ENCODE results near the gene SRL. TPM values are rescaled to one million over a fixed set of nuclear protein-coding genes. Genes with fewer than 3 reads are reported as not detected.
A peak's percentile ranks its signal among the peaks of the same experiment; 100 is the strongest.

Gene SRL
- total and polyA plus RNA-seq, 2 of the 13 experiments (the other 11 are each of a cell fraction or from before 2014, with no cell fraction given) = 0.05 TPM; not detected in 1

DNA sequence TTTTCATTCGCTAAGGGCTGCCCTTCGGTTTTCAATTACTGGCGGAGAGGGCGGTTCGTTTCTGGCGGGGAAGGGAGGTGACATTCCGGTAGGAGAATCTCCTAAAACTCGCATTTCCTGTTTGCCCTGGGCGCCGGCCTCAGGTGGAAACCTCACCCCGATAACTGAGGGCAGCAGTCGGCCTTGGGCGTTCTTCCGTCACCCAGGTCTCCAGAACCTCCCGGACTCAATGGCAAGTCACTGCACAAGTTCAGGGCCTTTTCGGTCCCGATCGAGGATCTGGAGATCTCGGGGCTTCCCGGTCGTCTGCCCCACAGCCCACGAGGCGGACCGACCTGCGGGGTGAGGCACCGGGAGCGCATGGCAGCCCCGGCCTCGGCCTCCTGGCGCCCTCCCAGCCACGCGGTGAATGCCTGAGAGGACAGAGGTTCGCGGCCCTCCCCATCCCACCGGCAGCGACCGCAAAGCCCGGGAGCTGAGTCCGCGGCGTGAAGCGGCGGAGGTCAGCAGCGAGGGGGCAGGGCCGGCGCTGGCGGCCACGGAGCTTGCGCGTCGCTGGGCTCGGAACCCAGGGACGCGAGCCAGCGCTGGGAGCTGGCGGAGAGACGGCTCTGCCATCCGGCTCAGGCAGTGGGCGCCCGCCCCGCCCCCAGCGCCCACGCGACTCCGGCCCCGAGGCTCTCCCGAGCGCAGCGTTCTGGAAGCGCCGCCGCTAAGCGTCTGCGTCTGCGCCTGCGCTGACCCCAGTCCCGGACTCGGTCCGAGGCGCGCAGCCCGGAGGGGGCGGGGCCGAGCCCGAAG lies 58.4 kb downstream of the SRL start (continued):
- no peak for TF ChIP-seq NCOR1 (IDR thresholded peaks at IDR 0.05; ENCODE audit: borderline replicate concordance, low read length)
- peak; percentile 24 for TF ChIP-seq IKZF4 (CRISPR knock-in tag; IDR thresholded peaks at IDR 0.05; ENCODE audit: borderline replicate concordance, low read depth, not compliant biosample characterization)
- TF ChIP-seq ZNF292 (CRISPR knock-in tag; IDR thresholded peaks at IDR 0.05; ENCODE audit: borderline replicate concordance, low read depth) = no peak
- no peak for TF ChIP-seq ZNF775 (CRISPR knock-in tag; IDR thresholded peaks at IDR 0.05; ENCODE audit: borderline replicate concordance)
- TF ChIP-seq, protein P1, sequence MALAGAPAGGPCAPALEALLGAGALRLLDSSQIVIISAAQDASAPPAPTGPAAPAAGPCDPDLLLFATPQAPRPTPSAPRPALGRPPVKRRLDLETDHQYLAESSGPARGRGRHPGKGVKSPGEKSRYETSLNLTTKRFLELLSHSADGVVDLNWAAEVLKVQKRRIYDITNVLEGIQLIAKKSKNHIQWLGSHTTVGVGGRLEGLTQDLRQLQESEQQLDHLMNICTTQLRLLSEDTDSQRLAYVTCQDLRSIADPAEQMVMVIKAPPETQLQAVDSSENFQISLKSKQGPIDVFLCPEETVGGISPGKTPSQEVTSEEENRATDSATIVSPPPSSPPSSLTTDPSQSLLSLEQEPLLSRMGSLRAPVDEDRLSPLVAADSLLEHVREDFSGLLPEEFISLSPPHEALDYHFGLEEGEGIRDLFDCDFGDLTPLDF (CRISPR knock-in tag; IDR thresholded peaks at IDR 0.05) = no peak
- TF ChIP-seq TBX2 (CRISPR knock-in tag; IDR thresholded peaks at IDR 0.05; ENCODE audit: borderline replicate concordance) = no peak; the same call in 1 of the 2 replicates
- TF ChIP-seq, protein P2, sequence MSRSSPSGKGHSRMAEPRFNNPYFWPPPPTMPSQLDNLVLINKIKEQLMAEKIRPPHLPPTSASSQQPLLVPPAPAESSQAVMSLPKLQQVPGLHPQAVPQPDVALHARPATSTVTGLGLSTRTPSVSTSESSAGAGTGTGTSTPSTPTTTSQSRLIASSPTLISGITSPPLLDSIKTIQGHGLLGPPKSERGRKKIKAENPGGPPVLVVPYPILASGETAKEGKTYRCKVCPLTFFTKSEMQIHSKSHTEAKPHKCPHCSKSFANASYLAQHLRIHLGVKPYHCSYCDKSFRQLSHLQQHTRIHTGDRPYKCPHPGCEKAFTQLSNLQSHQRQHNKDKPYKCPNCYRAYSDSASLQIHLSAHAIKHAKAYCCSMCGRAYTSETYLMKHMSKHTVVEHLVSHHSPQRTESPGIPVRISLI (CRISPR knock-in tag; IDR thresholded peaks at IDR 0.05; ENCODE audit: borderline replicate concordance) = no peak; the same call in 1 of the 2 replicates
- peak; percentile 93 for TF ChIP-seq PTBP1 (IDR thresholded peaks at IDR 0.05; ENCODE audit: low read depth, low read length, poor library complexity, severe bottlenecking)
- TF ChIP-seq PHB2 (IDR thresholded peaks at IDR 0.05; ENCODE audit: partially characterized antibody) = no peak
- peak; percentile 61; the same call in 1 of the 2 replicates for TF ChIP-seq RAD21 (CRISPR knock-in tag; IDR thresholded peaks at IDR 0.05)
- TF ChIP-seq ZNF317 (CRISPR knock-in tag; IDR thresholded peaks at IDR 0.05) = no peak
- TF ChIP-seq ZNF24 (IDR thresholded peaks at IDR 0.05) = no peak
- peak; percentile 72 for TF ChIP-seq THAP11 (CRISPR knock-in tag; IDR thresholded peaks at IDR 0.05)
- TF ChIP-seq ZNF430 (CRISPR knock-in tag; IDR thresholded peaks at IDR 0.05) = no peak
- TF ChIP-seq TP53 (CRISPR knock-in tag; conservative IDR thresholded peaks at IDR 0.05) = no peak
- TF ChIP-seq ZNF230 (CRISPR knock-in tag; IDR thresholded peaks at IDR 0.05) = no peak
- TF ChIP-seq ZNF670 (CRISPR knock-in tag; IDR thresholded peaks at IDR 0.05; ENCODE audit: borderline replicate concordance) = no peak
- TF ChIP-seq, protein P3, sequence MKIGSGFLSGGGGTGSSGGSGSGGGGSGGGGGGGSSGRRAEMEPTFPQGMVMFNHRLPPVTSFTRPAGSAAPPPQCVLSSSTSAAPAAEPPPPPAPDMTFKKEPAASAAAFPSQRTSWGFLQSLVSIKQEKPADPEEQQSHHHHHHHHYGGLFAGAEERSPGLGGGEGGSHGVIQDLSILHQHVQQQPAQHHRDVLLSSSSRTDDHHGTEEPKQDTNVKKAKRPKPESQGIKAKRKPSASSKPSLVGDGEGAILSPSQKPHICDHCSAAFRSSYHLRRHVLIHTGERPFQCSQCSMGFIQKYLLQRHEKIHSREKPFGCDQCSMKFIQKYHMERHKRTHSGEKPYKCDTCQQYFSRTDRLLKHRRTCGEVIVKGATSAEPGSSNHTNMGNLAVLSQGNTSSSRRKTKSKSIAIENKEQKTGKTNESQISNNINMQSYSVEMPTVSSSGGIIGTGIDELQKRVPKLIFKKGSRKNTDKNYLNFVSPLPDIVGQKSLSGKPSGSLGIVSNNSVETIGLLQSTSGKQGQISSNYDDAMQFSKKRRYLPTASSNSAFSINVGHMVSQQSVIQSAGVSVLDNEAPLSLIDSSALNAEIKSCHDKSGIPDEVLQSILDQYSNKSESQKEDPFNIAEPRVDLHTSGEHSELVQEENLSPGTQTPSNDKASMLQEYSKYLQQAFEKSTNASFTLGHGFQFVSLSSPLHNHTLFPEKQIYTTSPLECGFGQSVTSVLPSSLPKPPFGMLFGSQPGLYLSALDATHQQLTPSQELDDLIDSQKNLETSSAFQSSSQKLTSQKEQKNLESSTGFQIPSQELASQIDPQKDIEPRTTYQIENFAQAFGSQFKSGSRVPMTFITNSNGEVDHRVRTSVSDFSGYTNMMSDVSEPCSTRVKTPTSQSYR (CRISPR knock-in tag; IDR thresholded peaks at IDR 0.05; ENCODE audit: borderline replicate concordance) = peak; percentile 81
- TF ChIP-seq ZNF749 (CRISPR knock-in tag; IDR thresholded peaks at IDR 0.05; ENCODE audit: borderline replicate concordance) = peak; percentile 91; the same call in 1 of the 2 replicates
- TF ChIP-seq PLRG1 (conservative IDR thresholded peaks at IDR 0.05) = no peak
- no peak for TF ChIP-seq ZNF225 (CRISPR knock-in tag; IDR thresholded peaks at IDR 0.05)
- TF ChIP-seq ZNF101 (CRISPR knock-in tag; IDR thresholded peaks at IDR 0.05; ENCODE audit: borderline replicate concordance, low read depth) = no peak
- no peak; the same call in 1 of the 2 replicates for TF ChIP-seq ISL2 (CRISPR knock-in tag; IDR thresholded peaks at IDR 0.05)
- TF ChIP-seq KAT8 (CRISPR knock-in tag; IDR thresholded peaks at IDR 0.05) = no peak; the same call in 1 of the 2 replicates
- peak; percentile 56; the same call in 1 of the 2 replicates for TF ChIP-seq ZNF816 (CRISPR knock-in tag; IDR thresholded peaks at IDR 0.05; ENCODE audit: borderline replicate concordance)
- TF ChIP-seq ZNF850 (CRISPR knock-in tag; conservative IDR thresholded peaks at IDR 0.05) = no peak

All from HepG2 (cell line).